ENCODE results near the gene MIER3. TPM values are rescaled to one million over a fixed set of nuclear protein-coding genes. Genes with fewer than 3 reads are reported as not detected.

Gene MIER3
- total and polyA plus RNA-seq, 2 of the 13 experiments (the other 11 are each of a cell fraction or from before 2014, with no cell fraction given) = 14.6 to 38.8 TPM

GRCh38 chr5:56893251-56893951 lies 58.5 kb downstream of the MIER3 start:
- Histone ChIP-seq H3K9ac (ENCODE audit: insufficient read depth, low read depth, low read length) (no peak overlapping the region), H4K20me1 (ENCODE audit: insufficient read depth, low read length) (no peaks in the 10 kb centered on the region), H3K4me2 (ENCODE audit: low read depth, low read length) (no peak overlapping the region), H3K9me3 (ENCODE audit: low read length) (no peaks in the 10 kb centered on the region), H3K27me3 (ENCODE audit: control insufficient read depth in 1 of 2, insufficient read depth in 2 of 2, low read length in 2 of 2) (no peaks in the 10 kb centered on the region), H3K79me2 (ENCODE audit: insufficient read depth, low read length) (no peaks in the 10 kb centered on the region), H2AFZ (ENCODE audit: low read length) (no peak overlapping the region), H3K27ac (ENCODE audit: extremely low read length, insufficient read depth, low read length) (no peak overlapping the region), H3K4me1 (ENCODE audit: insufficient read depth, low read length) (no peaks in the 10 kb centered on the region), H3K36me3 (replicated peaks in 1 of 2; ENCODE audit: control insufficient read depth in 1 of 2, insufficient read depth in 2 of 2, low read length in 2 of 2) (peaks cover 6 to 45% of the 10 kb centered on the region in 2 experiments), H3K4me3 (replicated peaks in 1 of 3; ENCODE audit: insufficient read depth in 1 of 3, low read depth in 2 of 3, low read length in 3 of 3) (no peak overlapping the region)
- in situ Hi-C loops (cut with HindIII; ENCODE audit: extremely low pct_ligation_motif_present, low pct_unique_long_range_greater_than_20kb) (no loop called here), intact Hi-C loops (cut with micrococcal nuclease; ENCODE audit: unreplicated experiment) (no loop called here)
- CTCF ChIA-PET (ENCODE audit: low intra/inter-chr PET ratio, low total read pairs) = no interaction called here
- no peak for FAIRE-seq
- WGBS (ENCODE audit: low lambda C conversion rate) = 94% methylated on average over 5 of the region's 5 CpGs
- no TSS peak for BruUV-seq (replicated peaks)
- no peak for ATAC-seq
- TF ChIP-seq ATF2 (CRISPR knock-in tag; IDR thresholded peaks at IDR 0.05) = no peak
- TF ChIP-seq MATR3 (CRISPR knock-in tag; IDR thresholded peaks at IDR 0.05) = no peak
- no peak for TF ChIP-seq ZKSCAN1 (IDR thresholded peaks at IDR 0.05; ENCODE audit: low read length)
- TF ChIP-seq ZNF768 (CRISPR knock-in tag; IDR thresholded peaks at IDR 0.05) = no peak
- TF ChIP-seq ZNF234 (CRISPR knock-in tag; conservative IDR thresholded peaks at IDR 0.05) = no peak
- TF ChIP-seq XBP1 (CRISPR knock-in tag; IDR thresholded peaks at IDR 0.05) = no peak
- no peak for TF ChIP-seq NAIF1 (CRISPR knock-in tag; IDR thresholded peaks at IDR 0.05; ENCODE audit: borderline replicate concordance)
- TF ChIP-seq SAP130 (CRISPR knock-in tag; IDR thresholded peaks at IDR 0.05; ENCODE audit: low read depth) = no peak
- no peak for TF ChIP-seq THRA (CRISPR knock-in tag; IDR thresholded peaks at IDR 0.05; ENCODE audit: borderline replicate concordance)
- TF ChIP-seq MZF1 (CRISPR knock-in tag; IDR thresholded peaks at IDR 0.05; ENCODE audit: borderline replicate concordance) = no peak
- no peak for TF ChIP-seq HDAC2 (CRISPR knock-in tag; IDR thresholded peaks at IDR 0.05)
- no peak for TF ChIP-seq MAZ (IDR thresholded peaks at IDR 0.05; ENCODE audit: borderline replicate concordance, low read depth, low read length)
- TF ChIP-seq MAZ (CRISPR knock-in tag; IDR thresholded peaks at IDR 0.05; ENCODE audit: low read depth) = no peak
- no peak for TF ChIP-seq ZNF788 (CRISPR knock-in tag; IDR thresholded peaks at IDR 0.05; ENCODE audit: borderline replicate concordance)
- TF ChIP-seq NR1H2 (CRISPR knock-in tag; IDR thresholded peaks at IDR 0.05; ENCODE audit: borderline replicate concordance, low read depth) = no peak
- TF ChIP-seq ZNF101 (CRISPR knock-in tag; IDR thresholded peaks at IDR 0.05; ENCODE audit: borderline replicate concordance, low read depth) = no peak
- TF ChIP-seq EHMT2 (IDR thresholded peaks at IDR 0.05; ENCODE audit: borderline replicate concordance, low read depth, low read length) = no peak
- no peak for DNase-seq (ENCODE audit: low spot score)
- POLR2A ChIA-PET = no interaction called here
